Measurements from ENCODE around the gene RPL28. TPM values are rescaled to one million over a fixed set of nuclear protein-coding genes. Genes with fewer than 3 reads are reported as not detected.

Gene RPL28
- total and polyA plus RNA-seq, 5 donors: 656 to 1,015 (median 773) TPM

- no peak within 1 kb of the TSS for H3K27ac ChIP-seq (ENCODE audit: low read length)
- no peak for ATAC-seq
- H3K4me3 ChIP-seq (ENCODE audit: low read length): no peak within 1 kb of the TSS
- DNase-seq: peak in 1 of 3 donors; percentile 52
- H3K4me1 ChIP-seq (ENCODE audit: control insufficient read depth, insufficient read depth, low read length): no peaks in the 10 kb centered on the region
- intact Hi-C loops (cut with DNase I): loop anchor here in 1 of 4 donors (10.0 kb wide), 1 partner anchor 72 kb away; no protein-coding TSS in a partner anchor
- H3K9me3 ChIP-seq (ENCODE audit: control insufficient read depth, low read length): no peaks in the 10 kb centered on the region
- 51% methylated on average over 21 of the region's 21 CpGs for WGBS
- no peaks in the 10 kb centered on the region for H3K27me3 ChIP-seq (ENCODE audit: control insufficient read depth, insufficient read depth)
Observed at GRCh38 chr19:55376241-55376933, 9.3 kb upstream of the RPL28 start, which contains the start of gene TMEM190. Gene TMEM190, plus strand, starts transcription at chr19:55376826. Its CDS starts 28 bp downstream, at chr19:55376854.

GRCh38 chr19:55377356-55378131 is 8.2 kb upstream of the RPL28 start:
- ATAC-seq: peak; percentile 10 to 19
- H3K27ac ChIP-seq (ENCODE audit: low read length): no peak overlapping the region
- DNase-seq: peak in 2 of 3 donors; percentile 30 to 79
- intact Hi-C loops (cut with DNase I): loop anchor here in 1 of 4 donors (10.0 kb wide), 1 partner anchor 73 kb away; no protein-coding TSS in a partner anchor
- no peak overlapping the region for H3K4me3 ChIP-seq (ENCODE audit: low read length)
- H3K9me3 ChIP-seq (ENCODE audit: control insufficient read depth, low read length): no peaks in the 10 kb centered on the region
- H3K4me1 ChIP-seq (ENCODE audit: control insufficient read depth, insufficient read depth, low read length): no peaks in the 10 kb centered on the region
- no peaks in the 10 kb centered on the region for H3K27me3 ChIP-seq (ENCODE audit: control insufficient read depth, insufficient read depth)
- WGBS: 8% methylated on average over 43 of the region's 43 CpGs

GRCh38 chr19:55379174-55379573 is 6.6 kb upstream of the RPL28 start:
- Histone ChIP-seq H3K4me1 (ENCODE audit: control insufficient read depth, insufficient read depth, low read length) (no peaks in the 10 kb centered on the region), H3K27ac (ENCODE audit: low read length) (no peak overlapping the region), H3K27me3 (ENCODE audit: control insufficient read depth, insufficient read depth) (no peaks in the 10 kb centered on the region), H3K9me3 (ENCODE audit: control insufficient read depth, low read length) (no peaks in the 10 kb centered on the region), H3K4me3 (ENCODE audit: low read length) (no peak overlapping the region)
- intact Hi-C loops (cut with DNase I): loop anchor here in 1 of 4 donors (10.0 kb wide), 1 partner anchor 74 kb away; no protein-coding TSS in a partner anchor
- ATAC-seq (no peak), DNase-seq (peak in 1 of 3 donors; percentile 5)
- 57% methylated on average over 11 of the region's 11 CpGs for WGBS

GRCh38 chr19:55382013-55382412 is 3.7 kb upstream of the RPL28 start:
- intact Hi-C loops (cut with DNase I): loop anchor here in 1 of 4 donors (5.0 kb wide), 2 partner anchors 40 to 80 kb away; no protein-coding TSS in a partner anchor
- H3K9me3 ChIP-seq (ENCODE audit: control insufficient read depth, low read length): no peaks in the 10 kb centered on the region
- DNase-seq (no peak), ATAC-seq (no peak)
- WGBS: 98% methylated on average over 5 of the region's 5 CpGs
- no peak overlapping the region for H3K27ac ChIP-seq (ENCODE audit: low read length)
- no peak overlapping the region for H3K4me3 ChIP-seq (ENCODE audit: low read length)
- H3K4me1 ChIP-seq (ENCODE audit: control insufficient read depth, insufficient read depth, low read length): no peaks in the 10 kb centered on the region
- no peaks in the 10 kb centered on the region for H3K27me3 ChIP-seq (ENCODE audit: control insufficient read depth, insufficient read depth)

- H3K4me3 ChIP-seq (ENCODE audit: low read length): no peak overlapping the region
- intact Hi-C loops (cut with DNase I): loop anchor here in 1 of 4 donors (5.0 kb wide), 2 partner anchors 40 to 80 kb away; no protein-coding TSS in a partner anchor
- DNase-seq (peak in 1 of 3 donors; percentile 10), ATAC-seq (no peak)
- WGBS: 95% methylated on average over 3 of the region's 3 CpGs
- no peaks in the 10 kb centered on the region for H3K9me3 ChIP-seq (ENCODE audit: control insufficient read depth, low read length)
- H3K27me3 ChIP-seq (ENCODE audit: control insufficient read depth, insufficient read depth): no peaks in the 10 kb centered on the region
- peaks cover 4% of the 10 kb centered on the region for H3K4me1 ChIP-seq (ENCODE audit: control insufficient read depth, insufficient read depth, low read length)
- no peak overlapping the region for H3K27ac ChIP-seq (ENCODE audit: low read length)
Observed at GRCh38 chr19:55382522-55383054, 3.1 kb upstream of the RPL28 start.

- H3K4me1 ChIP-seq (ENCODE audit: control insufficient read depth, insufficient read depth, low read length): peaks cover 10% of the 10 kb centered on the region
- intact Hi-C loops (cut with DNase I): loop anchor here in 1 of 4 donors (5.0 kb wide), 2 partner anchors 41 to 81 kb away; no protein-coding TSS in a partner anchor
- peak overlapping the region; percentile 99 for H3K27ac ChIP-seq (ENCODE audit: low read length)
- no peak for ATAC-seq
- H3K27me3 ChIP-seq (ENCODE audit: control insufficient read depth, insufficient read depth): no peaks in the 10 kb centered on the region
- 4% methylated on average over 88 of the region's 88 CpGs for WGBS
- no peaks in the 10 kb centered on the region for H3K9me3 ChIP-seq (ENCODE audit: control insufficient read depth, low read length)
- peak overlapping the region; percentile 56 for H3K4me3 ChIP-seq (ENCODE audit: low read length)
- peak; percentile 59 to 81 (median 79) for DNase-seq
Observed at GRCh38 chr19:55383279-55384130, 2.2 kb upstream of the RPL28 start.

- no peak for ATAC-seq
- intact Hi-C loops (cut with DNase I): loop anchor here in 1 of 4 donors (5.0 kb wide), 2 partner anchors 42 to 82 kb away; no protein-coding TSS in a partner anchor
Observed at GRCh38 chr19:55384131-55384919, 1.4 kb upstream of the RPL28 start, which contains the start of gene TMEM238. Gene TMEM238, minus strand, starts transcription at chr19:55384292. Its CDS starts 33 bp downstream, at chr19:55384259.

GRCh38 chr19:55384920-55385723 is 610 bp upstream of the RPL28 start:
- intact Hi-C loops (cut with DNase I): loop anchor here in 2 of 4 donors (5.0 kb wide), 2 partner anchors 43 to 83 kb away; no protein-coding TSS in a partner anchor
- peak; percentile 91 for ATAC-seq
- peak overlapping the region; percentile 99 for H3K27ac ChIP-seq (ENCODE audit: low read length)
- peaks cover 12% of the 10 kb centered on the region for H3K4me1 ChIP-seq (ENCODE audit: control insufficient read depth, insufficient read depth, low read length)
- DNase-seq: peak; percentile 97 to 100 (median 99)
- peak overlapping the region; percentile 49 for H3K4me3 ChIP-seq (ENCODE audit: low read length)
- H3K27me3 ChIP-seq (ENCODE audit: control insufficient read depth, insufficient read depth): no peaks in the 10 kb centered on the region
- WGBS: 6% methylated on average over 34 of the region's 34 CpGs
- no peaks in the 10 kb centered on the region for H3K9me3 ChIP-seq (ENCODE audit: control insufficient read depth, low read length)

More at GRCh38 chr19:55384131-55384919, 1.4 kb upstream of the RPL28 start, which contains the start of gene TMEM238:
- peak; percentile 32 to 75 (median 72) for DNase-seq
- H3K27me3 ChIP-seq (ENCODE audit: control insufficient read depth, insufficient read depth): no peaks in the 10 kb centered on the region
- H3K9me3 ChIP-seq (ENCODE audit: control insufficient read depth, low read length): no peaks in the 10 kb centered on the region
- peak within 1 kb of the TSS; percentile 99 for H3K27ac ChIP-seq (ENCODE audit: low read length)
- WGBS: 23% methylated on average over 72 of the region's 72 CpGs
- H3K4me1 ChIP-seq (ENCODE audit: control insufficient read depth, insufficient read depth, low read length): peaks cover 12% of the 10 kb centered on the region
- H3K4me3 ChIP-seq (ENCODE audit: low read length): peak within 1 kb of the TSS; percentile 56
